Measurements from ENCODE around the gene PACRG.

PACRG gene

GRCh38 chr6:163226181-163226835 is 498.5 kb downstream of the PACRG start:
- no peak for DNase-seq

GRCh38 chr6:163226836-163227485 is 499.2 kb downstream of the PACRG start:
- DNase-seq = no peak

- no peak for DNase-seq
These were observed 500.3 kb downstream of the PACRG start for GRCh38 chr6:163228041-163228440.

- DNase-seq = no peak
These were observed 501.3 kb downstream of the PACRG start for GRCh38 chr6:163229050-163229449.

GRCh38 chr6:163230901-163231300 is 503.1 kb downstream of the PACRG start:
- no peak for DNase-seq

- no peak for DNase-seq
These were observed 503.7 kb downstream of the PACRG start for GRCh38 chr6:163231356-163232014.

- DNase-seq = no peak
These were observed 504.3 kb downstream of the PACRG start for GRCh38 chr6:163232015-163232523.

GRCh38 chr6:163232649-163233048 is 504.9 kb downstream of the PACRG start:
- DNase-seq = no peak

GRCh38 chr6:163237110-163237509 is 509.3 kb downstream of the PACRG start:
- DNase-seq = no peak

GRCh38 chr6:163239572-163240340 is 512.0 kb downstream of the PACRG start:
- DNase-seq = no peak

GRCh38 chr6:163240556-163240955 is 512.8 kb downstream of the PACRG start:
- DNase-seq = no peak

- no peak for DNase-seq
These were observed 513.9 kb downstream of the PACRG start for GRCh38 chr6:163241683-163242082.

GRCh38 chr6:163243083-163243482 is 515.3 kb downstream of the PACRG start:
- no peak for DNase-seq

GRCh38 chr6:163243692-163244589 is 516.2 kb downstream of the PACRG start:
- DNase-seq = no peak

GRCh38 chr6:163248051-163248450 is 520.3 kb downstream of the PACRG start:
- no peak for DNase-seq

- peak; percentile 19 for DNase-seq
These were observed 521.9 kb downstream of the PACRG start for GRCh38 chr6:163249651-163250101.

- no peak for DNase-seq
These were observed 522.3 kb downstream of the PACRG start for GRCh38 chr6:163250116-163250515.

GRCh38 chr6:163252061-163252591 is 524.4 kb downstream of the PACRG start:
- no peak for DNase-seq

GRCh38 chr6:163253556-163254213 is 525.9 kb downstream of the PACRG start:
- no peak for DNase-seq

- no peak for DNase-seq
These were observed 526.6 kb downstream of the PACRG start for GRCh38 chr6:163254341-163254835.

GRCh38 chr6:163255265-163255664 is 527.5 kb downstream of the PACRG start:
- no peak for DNase-seq
